Testis (tissue), 2 donors: ENCODE results near the gene IQSEC3.

Experiments
- POLR2A ChIP-seq: fragments of 450-650 bp; IDR thresholded peaks from one replicate; pipeline ENCODE4 v1.6.1; 2017; ENCODE audit warnings: antibody characterized with exemption, mild to moderate bottlenecking, moderate library complexity
- TF ChIP-seq, protein P1 (sequence below), 3 experiments: fragments of 450-650 bp in 2 of 3; fragments of 200-600 bp in 1 of 3; sonication (generic) in 1 of 3; IDR thresholded peaks; one replicate each; pipeline ENCODE4 v1.5.1; 2016 to 2019; ENCODE audit warnings: antibody characterized with exemption in 3 of 3, mild to moderate bottlenecking in 2 of 3, moderate library complexity in 1 of 3

GRCh38 chr12:168763-169525 lies 102.4 kb downstream of the IQSEC3 start:
- TF ChIP-seq, protein P1, sequence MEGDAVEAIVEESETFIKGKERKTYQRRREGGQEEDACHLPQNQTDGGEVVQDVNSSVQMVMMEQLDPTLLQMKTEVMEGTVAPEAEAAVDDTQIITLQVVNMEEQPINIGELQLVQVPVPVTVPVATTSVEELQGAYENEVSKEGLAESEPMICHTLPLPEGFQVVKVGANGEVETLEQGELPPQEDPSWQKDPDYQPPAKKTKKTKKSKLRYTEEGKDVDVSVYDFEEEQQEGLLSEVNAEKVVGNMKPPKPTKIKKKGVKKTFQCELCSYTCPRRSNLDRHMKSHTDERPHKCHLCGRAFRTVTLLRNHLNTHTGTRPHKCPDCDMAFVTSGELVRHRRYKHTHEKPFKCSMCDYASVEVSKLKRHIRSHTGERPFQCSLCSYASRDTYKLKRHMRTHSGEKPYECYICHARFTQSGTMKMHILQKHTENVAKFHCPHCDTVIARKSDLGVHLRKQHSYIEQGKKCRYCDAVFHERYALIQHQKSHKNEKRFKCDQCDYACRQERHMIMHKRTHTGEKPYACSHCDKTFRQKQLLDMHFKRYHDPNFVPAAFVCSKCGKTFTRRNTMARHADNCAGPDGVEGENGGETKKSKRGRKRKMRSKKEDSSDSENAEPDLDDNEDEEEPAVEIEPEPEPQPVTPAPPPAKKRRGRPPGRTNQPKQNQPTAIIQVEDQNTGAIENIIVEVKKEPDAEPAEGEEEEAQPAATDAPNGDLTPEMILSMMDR (IDR thresholded peaks at IDR 0.05), result no peak
- no peak for TF ChIP-seq POLR2A
